CD14-positive monocyte (primary cell): ENCODE results near the gene CABCOCO1. TPM values are rescaled to one million over a fixed set of nuclear protein-coding genes. Genes with fewer than 3 reads are reported as not detected.

Experiments used
- DNase-seq, 3 donors: peaks; one replicate each; pipeline ENCODE4 v3.0.0-alpha.2; 2011 to 2022
- H2AFZ ChIP-seq: 2 replicates; pipeline ENCODE4 v1.6.0; 2012; ENCODE audit warnings: mild to moderate bottlenecking, low read depth, low read length, inconsistent platforms; ENCODE audit not compliant: insufficient read depth, poor library complexity, severe bottlenecking
- H3K27ac ChIP-seq, 2 donors: 1 replicate in 1 of 2; 2 replicates in 1 of 2; pipeline ENCODE4 v1.5.1; 2012 to 2013; ENCODE audit warnings: low read length in 2 of 2, control low read depth in 1 of 2, inconsistent platforms in 1 of 2, low read depth in 1 of 2, mild to moderate bottlenecking in 1 of 2
- H3K27me3 ChIP-seq, 2 donors: one replicate each; pipeline versions ENCODE4 v1.6.0 to v1.6.1; 2011 to 2013; ENCODE audit warnings: low read length in 2 of 2; ENCODE audit not compliant: control insufficient read depth in 2 of 2, insufficient read depth in 2 of 2
- H3K36me3 ChIP-seq, 2 donors: replicated peaks in 1 of 2; 1 replicate in 1 of 2; 2 replicates in 1 of 2; pipeline versions ENCODE4 v1.5.1 to v1.6.1; 2012 to 2013; ENCODE audit warnings: low read length in 2 of 2, control low read depth in 1 of 2, inconsistent platforms in 1 of 2, mild to moderate bottlenecking in 1 of 2; ENCODE audit not compliant: insufficient read depth in 2 of 2, control insufficient read depth in 1 of 2
- H3K4me1 ChIP-seq, 2 donors: 1 replicate in 1 of 2; 2 replicates in 1 of 2; pipeline versions ENCODE4 v1.5.1 to v1.6.1; 2012 to 2013; ENCODE audit warnings: low read length in 2 of 2, control low read depth in 1 of 2, inconsistent platforms in 1 of 2, mild to moderate bottlenecking in 1 of 2, moderate library complexity in 1 of 2; ENCODE audit not compliant: insufficient read depth in 2 of 2, control insufficient read depth in 1 of 2
- H3K4me2 ChIP-seq: replicated peaks from 2 replicates; pipeline ENCODE3; 2012; ENCODE audit warnings: low read length, moderate library complexity, mild to moderate bottlenecking; ENCODE audit not compliant: poor library complexity, severe bottlenecking; ENCODE audit errors: extremely low read depth
- H3K4me3 ChIP-seq, 3 experiments: fragments of 200-600 bp in 1 of 3; sonication (generic) in 1 of 3; replicated peaks in 1 of 3; 1 replicate in 2 of 3; 2 replicates in 1 of 3; pipeline ENCODE4 v1.5.1; 2011 to 2013; ENCODE audit warnings: low read length in 3 of 3, mild to moderate bottlenecking in 3 of 3, control low read depth in 2 of 3, low read depth in 2 of 3, inconsistent platforms in 1 of 3, moderate library complexity in 1 of 3
- H3K79me2 ChIP-seq: 2 replicates; pipeline ENCODE4 v1.6.0; 2012; ENCODE audit warnings: mild to moderate bottlenecking, control low read depth, inconsistent platforms, low read length, moderate library complexity; ENCODE audit not compliant: insufficient read depth
- H3K9ac ChIP-seq: 2 replicates; pipeline ENCODE4 v1.6.0; 2017; ENCODE audit warnings: low read length, mild to moderate bottlenecking; ENCODE audit not compliant: insufficient read depth, poor library complexity, severe bottlenecking
- H3K9me3 ChIP-seq, 2 donors: replicated peaks in 1 of 2; 1 replicate in 1 of 2; 2 replicates in 1 of 2; pipeline versions ENCODE4 v1.5.1 to v1.6.1; 2012 to 2013; ENCODE audit warnings: low read length in 2 of 2, control low read depth in 1 of 2; ENCODE audit not compliant: control insufficient read depth in 1 of 2, insufficient read depth in 1 of 2
- H4K20me1 ChIP-seq: 2 replicates; pipeline ENCODE4 v1.6.0; 2012; ENCODE audit warnings: mild to moderate bottlenecking, low read length, control low read depth, moderate library complexity; ENCODE audit not compliant: insufficient read depth
- H3K27ac Mint-ChIP-seq, 7 donors: one replicate each; pipeline ENCODE4 v1.8.0; 2020; ENCODE audit warnings: mild to moderate bottlenecking in 7 of 7, mixed read lengths in 7 of 7, moderate library complexity in 6 of 7, inconsistent platforms in 2 of 7
- H3K27me3 Mint-ChIP-seq, 3 donors: one replicate each; pipeline ENCODE4 v1.8.0; 2021 to 2022; ENCODE audit warnings: low read depth in 3 of 3, mild to moderate bottlenecking in 3 of 3, mixed read lengths in 3 of 3, moderate library complexity in 3 of 3, inconsistent platforms in 1 of 3
- H3K36me3 Mint-ChIP-seq, 2 donors: one replicate each; pipeline ENCODE4 v1.8.0; 2020; ENCODE audit warnings: mixed read lengths in 2 of 2, inconsistent platforms in 1 of 2, mild to moderate bottlenecking in 1 of 2
- H3K4me1 Mint-ChIP-seq: one replicate; pipeline ENCODE4 v1.8.0; 2020; ENCODE audit warnings: mild to moderate bottlenecking, mixed read lengths
- H3K4me3 Mint-ChIP-seq, 2 donors: one replicate each; pipeline ENCODE4 v1.8.0; 2020; ENCODE audit warnings: mild to moderate bottlenecking in 2 of 2, mixed read lengths in 2 of 2, moderate library complexity in 1 of 2
- H3K9me3 Mint-ChIP-seq, 7 donors: one replicate each; pipeline ENCODE4 v1.8.0; 2020 to 2022; ENCODE audit warnings: mixed read lengths in 7 of 7, mild to moderate bottlenecking in 6 of 7, moderate library complexity in 6 of 7, inconsistent platforms in 2 of 7
- CTCF ChIP-seq: fragments of 200-600 bp; IDR thresholded peaks from one replicate; pipeline ENCODE4 v1.8.0; 2022; ENCODE audit warnings: antibody characterized with exemption, mild to moderate bottlenecking
- WGBS: methylation state at CpG from one replicate; pipeline ENCODE4 v1.1.5; 2013; ENCODE audit warnings: missing lambda C conversion rate; ENCODE audit not compliant: insufficient coverage; 5-methylcytosine and 5-hydroxymethylcytosine counted together
- intact Hi-C, 2 donors: fragments of 100-400 bp; cut with micrococcal nuclease; formaldehyde crosslinking; loops; one replicate each; pipeline versions ENCODE4 v1.15.0 to v1.15.1; 2023
- polyA plus RNA-seq, 3 donors: library from polyadenylated mRNA; depleted of rRNA in 1 of 3; unstranded in 2 of 3; stranded (reverse) in 1 of 3; fragments of 300-500 nt in 2 of 3; fragments of >200 nt in 1 of 3; fragmentation: Illumina TruSeq in 2 of 3; gene quantifications; 1 replicate in 2 of 3; 2 replicates in 1 of 3; pipeline ENCODE4 v1.2.3, GENCODE V29; 2012 to 2021

Gene CABCOCO1
- polyA plus RNA-seq, 3 donors, result not detected

GRCh38 chr10:61746377-61746776 lies 83.6 kb downstream of the CABCOCO1 start:
- peaks cover 0 to 1% (median 0%) of the 10 kb centered on the region in 3 donors for H3K27me3 Mint-ChIP-seq
- H3K4me3 Mint-ChIP-seq, result no peak overlapping the region
- no CpG with 5 or more reads among the region's 2 CpGs for WGBS
- Histone ChIP-seq H3K27me3 (no peaks in the 10 kb centered on the region), H3K4me3 (no peak overlapping the region), H3K36me3 (no peaks in the 10 kb centered on the region), H3K4me1 (no peaks in the 10 kb centered on the region), H3K79me2 (no peaks in the 10 kb centered on the region), H3K9me3 (no peaks in the 10 kb centered on the region), H2AFZ (no peak overlapping the region), H3K4me2 (no peak overlapping the region), H3K9ac (no peak overlapping the region), H3K27ac (no peak overlapping the region), H4K20me1 (no peaks in the 10 kb centered on the region)
- intact Hi-C loops, result no loop called here
- no peaks in the 10 kb centered on the region for H3K9me3 Mint-ChIP-seq
- no peak for TF ChIP-seq CTCF
- DNase-seq, result no peak
- no peaks in the 10 kb centered on the region for H3K36me3 Mint-ChIP-seq
- no peak overlapping the region for H3K27ac Mint-ChIP-seq
- peaks cover 5% of the 10 kb centered on the region for H3K4me1 Mint-ChIP-seq

GRCh38 chr10:61747307-61747706 lies 84.6 kb downstream of the CABCOCO1 start:
- no peaks in the 10 kb centered on the region for H3K9me3 Mint-ChIP-seq
- no peak overlapping the region for H3K27ac Mint-ChIP-seq
- H3K4me2 ChIP-seq, result no peak overlapping the region
- intact Hi-C loops, result no loop called here
- no peaks in the 10 kb centered on the region for H3K36me3 Mint-ChIP-seq
- no CpG with 5 or more reads among the region's 2 CpGs for WGBS
- DNase-seq, result no peak
- H4K20me1 ChIP-seq, result no peaks in the 10 kb centered on the region
- TF ChIP-seq CTCF, result no peak
- H3K27ac ChIP-seq, result no peak overlapping the region
- no peaks in the 10 kb centered on the region for H3K79me2 ChIP-seq
- no peak overlapping the region for H3K9ac ChIP-seq
- H3K27me3 Mint-ChIP-seq, result peaks cover 0 to 1% (median 0%) of the 10 kb centered on the region in 3 donors
- peaks cover 3 to 4% of the 10 kb centered on the region in 2 donors for H3K4me1 ChIP-seq
- H2AFZ ChIP-seq, result no peak overlapping the region
- H3K4me3 ChIP-seq, result no peak overlapping the region
- no peaks in the 10 kb centered on the region for H3K36me3 ChIP-seq
- no peaks in the 10 kb centered on the region for H3K27me3 ChIP-seq
- H3K4me1 Mint-ChIP-seq, result peaks cover 12% of the 10 kb centered on the region
- H3K9me3 ChIP-seq, result no peaks in the 10 kb centered on the region
- no peak overlapping the region for H3K4me3 Mint-ChIP-seq
